Measurements from ENCODE around the gene HOXC10. TPM values are rescaled to one million over a fixed set of nuclear protein-coding genes. Genes with fewer than 3 reads are reported as not detected.

HOXC10 gene
- total RNA-seq, 1 experiment from 2014 or later: not detected

DNA sequence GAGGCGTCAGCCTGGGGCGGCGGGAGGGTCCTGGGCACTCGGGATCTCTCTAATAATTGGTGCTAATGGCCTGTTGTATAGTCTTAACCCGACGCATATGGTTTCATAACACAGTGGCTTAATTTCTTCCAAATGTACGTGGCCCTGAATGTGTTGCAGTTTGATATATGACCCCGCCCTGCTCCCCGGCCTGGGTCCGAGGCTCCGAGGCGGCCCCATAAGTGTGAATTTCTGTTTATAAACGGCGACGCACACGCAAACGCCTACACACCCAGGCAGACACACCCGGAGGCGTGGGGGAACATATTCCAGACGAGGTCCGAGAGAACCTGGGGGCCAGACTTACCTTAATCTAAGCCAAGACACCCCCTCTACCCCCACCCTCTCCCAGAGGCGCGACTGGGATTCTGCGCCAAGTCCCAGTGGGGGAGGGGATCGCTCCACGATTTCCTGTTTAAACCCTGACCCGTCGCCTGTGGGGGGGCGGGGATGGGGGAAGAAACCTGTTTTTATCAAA, 33.6 kb downstream of the HOXC10 start:
- CTCF ChIA-PET: no interaction called here
- H3K9me3 Mint-ChIP-seq (ENCODE audit: unreplicated experiment): no peaks in the 10 kb centered on the region
- H3K4me1 Mint-ChIP-seq (ENCODE audit: insufficient read depth, unreplicated experiment): peaks cover 23% of the 10 kb centered on the region
- no peaks in the 10 kb centered on the region for H3K36me3 Mint-ChIP-seq (ENCODE audit: insufficient read depth, unreplicated experiment)
- DNase-seq (ENCODE audit: unreplicated experiment): peak; percentile 88
- TF ChIP-seq, protein P1, sequence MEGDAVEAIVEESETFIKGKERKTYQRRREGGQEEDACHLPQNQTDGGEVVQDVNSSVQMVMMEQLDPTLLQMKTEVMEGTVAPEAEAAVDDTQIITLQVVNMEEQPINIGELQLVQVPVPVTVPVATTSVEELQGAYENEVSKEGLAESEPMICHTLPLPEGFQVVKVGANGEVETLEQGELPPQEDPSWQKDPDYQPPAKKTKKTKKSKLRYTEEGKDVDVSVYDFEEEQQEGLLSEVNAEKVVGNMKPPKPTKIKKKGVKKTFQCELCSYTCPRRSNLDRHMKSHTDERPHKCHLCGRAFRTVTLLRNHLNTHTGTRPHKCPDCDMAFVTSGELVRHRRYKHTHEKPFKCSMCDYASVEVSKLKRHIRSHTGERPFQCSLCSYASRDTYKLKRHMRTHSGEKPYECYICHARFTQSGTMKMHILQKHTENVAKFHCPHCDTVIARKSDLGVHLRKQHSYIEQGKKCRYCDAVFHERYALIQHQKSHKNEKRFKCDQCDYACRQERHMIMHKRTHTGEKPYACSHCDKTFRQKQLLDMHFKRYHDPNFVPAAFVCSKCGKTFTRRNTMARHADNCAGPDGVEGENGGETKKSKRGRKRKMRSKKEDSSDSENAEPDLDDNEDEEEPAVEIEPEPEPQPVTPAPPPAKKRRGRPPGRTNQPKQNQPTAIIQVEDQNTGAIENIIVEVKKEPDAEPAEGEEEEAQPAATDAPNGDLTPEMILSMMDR (IDR thresholded peaks at IDR 0.05; ENCODE audit: unreplicated experiment): no peak
- H3K27ac Mint-ChIP-seq (ENCODE audit: low read depth, unreplicated experiment): peak overlapping the region; percentile 98
- H3K4me3 Mint-ChIP-seq (ENCODE audit: unreplicated experiment): peak overlapping the region; percentile 98
- POLR2A ChIA-PET: interaction anchor here (0.7 to 3.9 kb wide), 10 partner anchors 10 to 291 kb away, joined by 3 to 37 read pairs (median 4); partner anchors contain the start of genes CALCOCO1, HNRNPA1, HOXC13 and HOXC6
- no peaks in the 10 kb centered on the region for H3K27me3 Mint-ChIP-seq (ENCODE audit: insufficient read depth, unreplicated experiment)
- intact Hi-C loops (cut with micrococcal nuclease): no loop called here
- TSS peak; percentile 85 for BruUV-seq (replicated peaks)

DNA sequence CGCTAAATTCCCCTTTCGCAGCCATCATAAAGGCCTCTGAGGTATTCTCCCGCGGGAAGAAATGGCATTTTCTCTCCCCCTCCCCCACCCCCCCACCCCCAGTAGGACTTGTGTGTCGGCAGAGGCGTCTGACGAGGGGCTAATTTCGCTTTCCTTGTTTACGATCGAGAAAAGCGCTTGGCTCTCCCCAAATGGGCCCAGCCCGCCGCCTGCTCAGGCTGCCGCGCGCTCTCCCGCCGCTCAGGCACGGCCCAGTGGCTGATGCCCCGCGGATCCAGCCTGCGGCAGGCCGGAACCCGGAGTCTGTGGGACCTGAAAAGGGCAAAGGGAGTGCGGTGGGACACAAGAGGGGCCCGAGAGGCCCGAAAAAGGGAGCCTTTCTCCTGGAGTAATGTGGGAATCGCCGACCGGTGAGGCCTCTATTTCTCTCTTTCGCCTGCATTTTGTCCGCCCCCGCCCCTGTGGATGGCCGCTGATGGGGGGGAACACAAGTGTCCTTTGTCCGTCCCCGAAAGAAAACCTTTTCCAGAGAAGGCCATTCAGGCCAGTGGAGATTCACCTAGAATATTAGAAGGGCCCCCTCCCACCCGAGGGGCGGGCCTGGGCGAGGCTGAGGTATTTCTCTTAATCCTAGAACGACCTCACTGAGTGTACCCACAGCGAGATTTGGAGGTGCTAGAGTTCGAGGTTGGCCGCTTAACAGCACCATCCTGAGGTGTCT, 34.3 kb downstream of the HOXC10 start:
- H3K36me3 Mint-ChIP-seq (ENCODE audit: insufficient read depth, unreplicated experiment): no peaks in the 10 kb centered on the region
- H3K27ac Mint-ChIP-seq (ENCODE audit: low read depth, unreplicated experiment): peak overlapping the region; percentile 98
- no peaks in the 10 kb centered on the region for H3K27me3 Mint-ChIP-seq (ENCODE audit: insufficient read depth, unreplicated experiment)
- ChIA-PET POLR2A (interaction anchor here (0.7 to 3.1 kb wide), 8 partner anchors 9 to 261 kb away, joined by 3 to 16 read pairs (median 3); partner anchors contain the start of genes HNRNPA1, HOXC13, HOXC6 and HOXC8), CTCF (no interaction called here)
- DNase-seq (ENCODE audit: unreplicated experiment): peak; percentile 49
- H3K4me3 Mint-ChIP-seq (ENCODE audit: unreplicated experiment): peak overlapping the region; percentile 98
- no peaks in the 10 kb centered on the region for H3K9me3 Mint-ChIP-seq (ENCODE audit: unreplicated experiment)
- peaks cover 18% of the 10 kb centered on the region for H3K4me1 Mint-ChIP-seq (ENCODE audit: insufficient read depth, unreplicated experiment)
- intact Hi-C loops (cut with micrococcal nuclease): no loop called here
- TF ChIP-seq, protein P1 (IDR thresholded peaks at IDR 0.05; ENCODE audit: unreplicated experiment): no peak
- no TSS peak for BruUV-seq (replicated peaks)

DNA sequence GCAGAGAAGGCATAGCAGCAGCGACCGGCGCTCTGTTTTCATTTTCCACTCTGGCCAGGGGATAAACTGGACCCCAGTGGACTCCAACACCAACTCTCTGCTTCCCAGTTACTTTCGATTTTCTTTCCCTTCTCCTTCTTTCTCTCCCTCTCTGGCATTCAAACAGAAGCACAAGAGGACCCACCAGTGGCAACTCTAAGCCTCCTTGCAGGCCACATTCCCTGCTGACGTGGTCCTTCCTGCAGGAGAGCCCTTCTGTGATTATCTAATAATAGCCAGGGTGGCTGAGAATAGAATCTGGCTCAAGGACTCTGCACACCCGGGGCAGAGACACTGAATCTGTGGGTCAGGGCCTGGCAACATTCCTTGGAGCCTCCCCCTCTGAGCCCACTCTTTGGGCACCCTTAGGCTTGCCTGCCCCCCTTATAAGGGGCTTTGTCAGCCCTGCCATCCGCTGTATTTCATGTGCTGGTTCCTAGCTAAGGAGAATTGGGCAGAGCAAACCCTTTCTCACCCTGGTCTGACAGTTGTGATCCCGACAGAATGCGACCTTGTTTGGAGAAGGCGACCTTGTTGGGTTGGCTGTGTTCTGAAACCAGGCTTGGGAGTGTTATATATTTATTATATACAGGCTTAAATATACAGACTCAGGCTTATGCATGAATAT, 35.1 kb downstream of the HOXC10 start:
- TF ChIP-seq, protein P1 (IDR thresholded peaks at IDR 0.05; ENCODE audit: unreplicated experiment): no peak
- Mint-ChIP-seq H3K9me3 (ENCODE audit: unreplicated experiment) (no peaks in the 10 kb centered on the region), H3K36me3 (ENCODE audit: insufficient read depth, unreplicated experiment) (no peaks in the 10 kb centered on the region), H3K4me3 (ENCODE audit: unreplicated experiment) (peak overlapping the region; percentile 98), H3K27me3 (ENCODE audit: insufficient read depth, unreplicated experiment) (no peaks in the 10 kb centered on the region), H3K4me1 (ENCODE audit: insufficient read depth, unreplicated experiment) (peaks cover 18% of the 10 kb centered on the region), H3K27ac (ENCODE audit: low read depth, unreplicated experiment) (peak overlapping the region; percentile 98)
- POLR2A ChIA-PET: interaction anchor here (0.8 to 3.1 kb wide), 5 partner anchors 8 to 259 kb away, joined by 3 to 16 read pairs (median 4); partner anchors contain the start of genes HOXC6, HOXC8 and SMUG1
- BruUV-seq (replicated peaks): no TSS peak
- intact Hi-C loops (cut with micrococcal nuclease): no loop called here
- peak; percentile 33 for DNase-seq (ENCODE audit: unreplicated experiment)
- CTCF ChIA-PET: interaction anchor here (0.7 to 5.6 kb wide), 3 partner anchors 170 to 352 kb away, joined by 3 to 38 read pairs (median 5); no protein-coding TSS in a partner anchor

Data from MCF 10A (cell line).